GM21360 (cell line): ENCODE measurements around the gene TSHZ2.
"Not testable (repeated sequence)": the region's sequence is repeated elsewhere in the genome, so short reads cannot be mapped to it uniquely, and the experiment has no call there.

Source experiments
- ATAC-seq: cut with Tn5 transposase; IDR thresholded peaks from one replicate; pipeline ENCODE4 v1.9.1; 2021; ENCODE audit warnings: mild to moderate bottlenecking, moderate library complexity; ENCODE audit not compliant: unreplicated experiment

TSHZ2 gene

DNA sequence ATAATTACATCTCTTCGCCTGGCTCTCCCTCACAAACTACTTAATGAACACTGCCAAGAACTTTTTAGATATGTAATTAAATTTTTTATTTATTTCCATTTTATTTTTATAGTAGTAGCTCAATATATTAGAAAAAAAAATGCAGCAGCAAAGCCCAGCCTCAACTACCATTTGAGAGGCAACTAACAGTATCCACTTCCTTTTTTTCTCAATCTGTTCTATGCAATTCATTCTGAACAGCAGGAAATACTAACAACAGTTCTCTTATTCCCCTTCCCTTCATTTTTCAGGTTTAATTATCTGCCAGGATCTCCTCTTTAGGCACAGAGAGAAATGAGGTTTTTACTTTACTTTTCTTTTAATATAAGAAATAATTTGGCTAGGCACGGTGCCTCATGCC lies 508.8 kb downstream of the TSHZ2 start:
- ATAC-seq: no peak

DNA sequence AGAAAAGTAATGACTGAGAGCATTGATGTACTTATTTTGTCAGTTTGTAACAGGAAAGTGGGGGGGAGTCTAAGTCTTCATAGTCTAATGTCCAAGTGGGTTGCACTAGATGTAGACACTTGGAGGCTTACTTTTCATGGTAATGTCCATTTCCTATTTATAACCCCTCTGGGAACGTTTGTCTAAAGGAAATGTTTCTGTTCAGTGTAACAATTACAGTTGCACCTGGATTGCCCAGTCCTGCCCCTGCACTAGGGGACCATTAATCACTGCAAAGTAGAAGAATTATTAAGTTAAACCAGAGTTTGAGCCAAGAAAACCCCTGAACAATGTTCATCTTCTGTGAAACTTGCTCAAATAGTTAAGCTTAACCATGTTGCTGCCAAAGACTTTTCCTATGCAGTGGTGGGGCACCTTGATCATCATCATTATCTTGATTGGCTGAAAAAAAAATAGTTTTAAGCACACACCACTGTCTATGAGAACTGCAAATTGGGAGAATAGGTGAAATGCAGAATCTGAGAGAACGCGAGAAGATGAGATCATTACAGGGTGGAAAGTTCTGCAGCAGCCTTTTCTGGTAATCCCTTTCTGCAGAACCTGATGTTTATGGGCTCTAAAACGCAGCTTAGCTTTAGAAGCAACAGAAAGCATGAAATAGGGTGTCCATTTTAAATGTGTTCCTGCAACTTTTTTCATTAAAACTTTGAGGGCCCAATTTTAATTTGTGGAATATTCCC lies 515.5 kb downstream of the TSHZ2 start:
- no peak for ATAC-seq

DNA sequence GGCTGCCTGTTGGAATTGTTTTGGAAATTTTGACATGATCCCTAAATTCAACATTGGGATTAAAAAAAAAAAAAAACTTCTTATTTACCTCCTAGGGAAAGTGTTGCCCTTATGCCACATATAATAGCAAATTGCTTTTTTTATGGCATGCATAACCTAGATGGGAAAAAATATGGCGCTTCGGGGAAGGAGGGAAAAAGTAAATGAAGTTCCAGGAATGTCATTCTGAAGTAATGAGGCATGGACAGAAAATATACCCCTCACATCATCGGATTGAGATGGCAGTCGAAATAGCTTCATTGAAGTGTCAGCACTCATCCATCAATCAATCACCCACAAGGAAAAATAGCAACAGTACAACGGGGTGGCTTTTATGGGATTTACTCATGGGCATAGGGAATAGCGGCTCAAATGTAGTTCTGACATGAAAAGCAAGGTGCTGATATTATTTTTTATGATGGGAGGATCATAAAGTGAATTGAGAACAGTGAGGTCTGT lies 516.7 kb downstream of the TSHZ2 start:
- ATAC-seq: no peak

DNA sequence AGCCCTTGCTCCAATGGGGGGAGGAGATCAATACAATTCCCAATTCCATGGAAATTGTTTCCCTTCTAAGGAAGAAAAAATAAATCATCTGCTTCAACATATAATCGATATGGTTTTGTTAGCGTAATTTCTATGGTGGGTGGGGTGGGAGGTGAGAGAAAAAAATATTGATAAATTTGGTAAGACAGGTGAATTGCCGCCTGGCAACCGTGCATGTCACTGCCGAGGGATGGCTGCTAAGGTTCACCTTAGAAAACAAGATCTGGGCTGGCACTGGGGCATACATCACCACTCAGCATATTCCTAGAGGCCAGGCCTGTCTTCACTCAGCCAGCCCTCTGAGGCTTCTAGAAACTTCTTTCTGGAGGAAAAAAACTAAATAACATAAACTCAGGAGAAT lies 517.4 kb downstream of the TSHZ2 start:
- no peak for ATAC-seq

DNA sequence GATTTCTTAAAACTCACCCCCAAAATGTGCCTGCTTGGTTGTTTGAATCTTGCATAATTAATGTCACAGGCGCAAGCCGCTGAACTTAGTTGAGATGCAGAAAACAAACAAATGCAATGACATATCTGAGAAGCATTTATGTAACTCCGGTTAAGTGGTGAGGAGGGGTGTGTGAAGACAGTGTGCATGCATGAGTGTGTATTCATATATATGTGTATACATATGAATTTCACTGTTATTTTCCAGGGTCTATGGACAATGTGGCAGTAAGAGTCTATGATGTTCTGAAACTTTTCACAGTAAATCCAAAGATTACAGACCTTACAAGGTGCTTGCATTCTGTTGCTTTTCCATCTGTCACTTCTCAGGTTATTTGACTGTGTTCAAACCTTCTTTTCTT lies 518.5 kb downstream of the TSHZ2 start:
- ATAC-seq: no peak

DNA sequence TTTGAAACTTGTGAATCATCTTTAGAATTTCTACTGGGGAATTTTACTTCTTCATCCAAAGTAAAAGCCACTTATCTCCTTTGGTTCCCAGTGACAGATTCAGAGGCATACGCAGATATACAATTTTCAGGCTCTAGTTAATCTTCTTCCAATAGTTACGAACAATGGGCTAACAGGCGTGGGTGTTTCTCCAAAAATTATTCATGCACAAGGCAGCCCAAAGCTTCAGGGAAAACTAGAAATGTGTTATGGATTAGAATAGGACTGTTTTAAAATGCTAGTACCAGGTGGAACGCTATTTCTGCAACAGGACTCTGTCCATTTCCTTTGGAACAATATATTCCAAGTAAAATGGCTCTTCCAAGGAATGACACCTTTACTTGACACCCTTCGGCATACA lies 519.3 kb downstream of the TSHZ2 start:
- no peak for ATAC-seq

DNA sequence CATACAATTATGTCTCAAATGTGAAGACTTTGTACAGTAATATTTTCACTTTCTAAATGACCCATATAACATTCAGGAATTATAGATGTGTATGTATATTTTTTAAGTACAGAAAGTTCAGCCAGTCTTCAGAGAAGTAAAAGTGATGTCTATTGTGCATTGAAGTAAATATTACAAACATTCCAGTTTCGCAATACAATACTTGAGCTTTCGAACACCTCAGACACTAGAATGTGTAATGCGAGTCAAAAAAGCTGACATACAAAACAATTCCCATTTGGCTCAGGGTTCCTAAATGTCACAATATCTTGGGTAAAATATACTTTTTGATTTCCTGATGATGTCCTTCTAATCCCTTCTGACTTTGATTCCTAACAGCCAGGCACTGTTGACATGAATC lies 520.1 kb downstream of the TSHZ2 start:
- no peak for ATAC-seq

DNA sequence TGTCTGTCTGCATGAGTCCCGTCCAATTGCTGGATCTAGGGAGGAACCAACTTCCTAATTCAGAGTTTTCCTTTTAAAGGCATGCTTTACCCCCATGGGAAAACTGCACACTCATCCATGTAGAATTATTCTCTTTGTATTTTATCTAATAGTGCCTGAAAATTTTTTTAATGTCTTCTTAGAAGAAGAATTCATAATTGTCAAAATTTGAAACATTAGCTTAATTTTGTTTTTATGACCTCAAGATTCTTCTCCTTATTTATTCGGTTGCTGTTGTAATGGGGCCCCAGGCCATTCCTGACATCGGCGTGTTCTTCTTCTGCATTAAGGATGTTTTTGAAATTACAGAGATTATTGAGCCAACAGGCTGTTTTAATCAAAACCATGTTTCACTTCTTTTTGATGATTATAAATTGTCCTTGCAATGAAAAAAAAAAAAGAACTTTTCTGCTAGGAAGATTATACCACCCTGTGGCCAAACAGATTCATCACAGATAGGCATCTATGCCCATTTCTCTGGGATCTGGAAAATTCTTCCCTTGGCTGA lies 521.2 kb downstream of the TSHZ2 start:
- ATAC-seq: no peak

DNA sequence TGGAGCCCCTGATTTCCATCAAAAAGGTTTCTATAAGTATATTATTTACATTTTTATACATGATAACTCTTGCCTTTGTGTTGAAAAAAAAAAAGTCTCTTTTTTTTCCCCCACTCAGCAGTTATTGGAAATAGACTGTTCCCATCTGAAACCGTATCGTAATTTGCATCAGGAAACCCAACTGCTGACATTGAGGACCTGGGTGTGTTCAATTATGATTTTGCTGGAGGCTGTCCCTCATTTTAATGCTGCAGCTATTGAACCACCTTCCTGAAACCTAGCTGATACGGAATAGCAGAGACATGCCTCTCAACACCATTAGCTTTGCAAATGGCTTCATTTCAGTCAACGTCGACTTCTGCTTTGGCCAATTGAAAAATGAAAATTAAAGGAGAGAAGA lies 522.6 kb downstream of the TSHZ2 start:
- no peak for ATAC-seq

DNA sequence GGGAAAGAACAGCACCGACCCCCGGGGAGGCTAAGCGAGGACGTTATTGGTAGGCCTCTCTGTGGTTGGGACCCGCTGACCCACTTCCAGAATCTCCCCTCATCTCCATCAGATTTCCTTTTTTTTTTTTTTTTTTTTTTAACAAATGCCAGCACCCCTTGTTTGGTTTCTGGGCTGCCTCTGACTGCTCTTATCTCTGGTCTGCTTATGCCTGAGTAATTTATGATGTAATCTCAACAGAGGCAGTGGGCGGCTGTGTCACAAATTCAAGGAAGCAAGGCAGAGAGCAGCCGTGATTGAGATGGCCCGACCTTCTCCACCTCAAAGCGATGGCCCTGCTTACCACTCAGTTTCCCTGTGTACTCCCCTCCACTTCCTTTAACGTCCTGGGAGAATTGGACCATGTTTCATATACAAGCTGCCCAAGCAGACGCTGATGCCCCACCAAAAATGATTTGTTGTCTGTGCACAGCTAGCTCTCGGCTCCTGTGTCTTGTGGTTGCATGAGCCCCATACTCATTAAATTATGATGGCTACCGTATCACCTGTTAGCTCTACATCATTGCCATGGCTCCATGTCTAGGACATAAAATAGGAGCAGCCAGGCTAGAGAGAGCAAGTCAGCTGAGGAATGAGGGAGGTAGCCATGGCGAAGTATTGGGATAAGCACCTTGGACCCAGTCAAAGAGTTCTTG lies 523.4 kb downstream of the TSHZ2 start:
- ATAC-seq: no peak

DNA sequence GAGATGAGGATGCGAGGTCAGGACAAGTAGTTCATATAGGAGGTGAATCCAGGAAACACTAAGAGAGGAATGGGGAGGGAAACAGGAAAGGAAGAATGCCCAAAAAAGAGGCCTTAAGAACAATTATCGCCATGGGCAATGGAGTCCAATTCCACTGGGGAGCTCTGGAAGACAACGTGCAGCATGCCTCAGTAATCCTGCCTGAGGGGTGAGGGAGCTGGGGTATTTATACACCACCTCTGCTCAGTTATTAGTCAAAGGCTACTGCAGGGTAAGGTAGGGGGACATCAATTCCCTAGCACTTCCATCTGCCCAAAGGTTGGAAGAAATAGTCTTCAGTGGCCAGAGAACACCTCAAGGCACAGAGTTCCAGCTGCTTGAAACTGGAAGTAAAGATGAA lies 525.1 kb downstream of the TSHZ2 start:
- no peak for ATAC-seq

DNA sequence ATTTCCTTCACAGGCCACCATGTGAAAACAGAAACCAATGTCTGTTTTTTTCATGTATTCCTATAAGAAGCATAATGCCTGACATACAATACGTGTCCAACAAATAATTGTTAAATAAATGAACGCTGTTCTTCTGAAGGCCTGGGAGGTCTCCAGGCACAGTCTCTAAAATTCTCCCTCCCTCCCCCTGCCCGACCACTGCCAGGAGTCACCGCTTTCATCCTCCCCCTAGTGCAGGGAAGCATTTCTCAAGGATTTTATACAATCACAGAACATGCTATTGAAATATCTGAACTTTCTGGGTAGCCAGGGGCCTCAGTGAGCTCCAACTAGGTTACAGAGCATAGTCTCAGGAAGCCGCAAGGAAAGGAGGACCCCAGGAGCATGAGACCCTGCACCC lies 526.2 kb downstream of the TSHZ2 start:
- ATAC-seq: no peak

DNA sequence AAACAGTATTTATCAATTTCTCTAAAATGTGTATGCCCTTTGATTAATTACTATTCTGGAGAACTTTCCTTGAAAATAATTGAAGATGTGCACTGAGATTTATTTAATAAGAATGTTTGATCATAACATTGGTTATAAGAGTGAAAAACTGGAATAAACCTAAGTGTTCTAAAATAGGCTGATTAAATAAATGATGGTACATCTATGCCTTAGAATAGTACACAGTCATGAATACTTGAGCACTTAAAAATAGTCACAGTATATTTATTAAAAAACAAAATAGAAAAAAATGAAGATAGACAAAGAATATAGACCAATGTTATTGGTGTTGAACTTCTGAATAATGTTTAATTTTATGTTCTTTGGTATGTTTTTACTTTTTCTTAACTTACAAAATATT lies 528.5 kb downstream of the TSHZ2 start:
- no peak for ATAC-seq

DNA sequence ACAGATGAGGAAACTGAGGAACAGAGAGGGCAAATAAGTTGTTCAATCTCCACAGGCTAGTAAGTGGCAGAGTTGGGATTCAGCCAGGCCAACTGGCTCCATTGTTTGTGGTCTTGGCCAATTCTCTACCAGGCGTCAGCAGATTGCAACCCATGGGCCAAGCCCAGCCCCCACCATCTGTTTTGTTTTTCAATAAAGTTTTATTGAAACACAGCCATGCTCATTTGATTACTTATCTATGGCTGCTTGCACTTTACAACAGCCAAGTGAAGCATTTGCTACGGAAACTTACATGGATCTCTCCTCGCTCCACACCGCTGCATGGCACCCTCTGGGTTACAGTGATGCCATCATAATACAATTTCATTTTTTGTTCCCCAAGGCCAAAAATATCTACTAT lies 530.7 kb downstream of the TSHZ2 start:
- no peak for ATAC-seq

DNA sequence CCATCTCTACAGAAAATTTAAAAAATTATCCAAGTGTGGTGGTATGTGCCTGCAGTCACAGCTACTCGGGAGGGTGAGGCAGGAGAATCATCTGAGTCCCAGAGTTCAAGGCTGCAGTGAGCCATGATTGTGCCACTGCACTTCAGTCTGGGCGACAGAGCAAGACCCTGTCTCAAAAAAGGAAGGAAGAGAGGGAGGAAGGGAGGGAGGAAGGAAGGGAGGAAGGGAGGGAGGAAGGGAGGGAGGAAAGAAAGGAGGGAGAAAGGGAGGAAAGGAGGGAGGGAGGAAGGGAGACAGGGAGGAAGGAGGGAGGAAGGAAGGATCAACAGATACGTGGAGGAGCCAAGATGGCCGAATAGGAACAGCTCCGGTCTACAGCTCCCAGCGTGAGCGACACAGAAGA lies 531.4 kb downstream of the TSHZ2 start:
- no peak for ATAC-seq

DNA sequence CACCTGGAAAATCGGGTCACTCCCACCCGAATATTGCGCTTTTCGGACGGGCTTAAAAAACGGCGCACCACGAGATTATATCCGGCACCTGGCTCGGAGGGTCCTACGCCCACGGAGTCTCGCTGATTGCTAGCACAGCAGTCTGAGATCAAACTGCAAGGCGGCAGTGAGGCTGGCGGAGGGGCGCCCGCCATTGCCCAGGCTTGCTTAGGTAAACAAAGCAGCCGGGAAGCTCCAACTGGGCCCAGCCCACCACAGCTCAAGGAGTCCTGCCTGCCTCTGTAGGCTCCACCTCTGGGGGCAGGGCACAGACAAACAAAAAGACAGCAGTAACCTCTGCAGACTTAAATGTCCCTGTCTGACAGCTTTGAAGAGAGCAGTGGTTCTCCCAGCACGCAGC lies 531.9 kb downstream of the TSHZ2 start:
- ATAC-seq: not testable (repeated sequence)

DNA sequence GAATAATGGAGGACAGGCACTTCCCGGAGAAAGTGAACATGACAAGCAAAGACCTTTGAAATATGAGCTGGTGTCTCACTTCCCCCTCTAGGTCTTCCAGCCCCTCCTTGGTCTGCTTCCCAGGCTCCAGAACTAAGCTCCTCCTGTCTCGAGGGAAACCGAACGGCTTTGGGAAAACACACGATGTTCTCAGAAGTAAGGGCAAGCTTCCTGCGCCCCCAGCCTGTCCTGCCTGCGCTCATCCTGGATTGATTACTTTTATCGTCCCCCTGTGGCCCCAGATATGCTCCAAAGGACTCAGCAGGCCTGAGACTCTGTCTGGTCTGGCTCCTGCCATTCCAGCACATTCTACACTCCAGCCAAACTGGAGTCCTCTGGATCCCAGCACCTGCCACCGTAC lies 538.1 kb downstream of the TSHZ2 start:
- ATAC-seq: no peak

DNA sequence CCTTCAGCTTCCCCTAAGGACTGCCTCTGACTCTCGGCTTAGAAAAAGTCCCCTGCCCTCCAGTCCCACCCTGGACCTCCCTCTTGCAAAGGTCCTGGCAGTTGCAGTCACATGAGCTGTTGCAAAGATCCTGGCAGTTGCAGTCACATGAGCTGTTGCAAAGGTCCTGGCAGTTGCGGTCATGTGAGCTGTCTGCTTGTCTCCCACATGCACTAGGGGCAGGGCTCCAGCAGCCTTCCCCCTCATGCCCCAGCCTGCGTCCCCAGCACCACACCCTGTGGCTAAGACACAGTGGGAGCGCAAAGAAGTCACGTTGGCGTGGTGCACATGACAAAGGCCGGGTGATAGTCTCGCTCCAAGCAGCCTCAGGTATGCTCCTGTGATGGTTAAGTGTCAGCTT lies 538.5 kb downstream of the TSHZ2 start:
- ATAC-seq: no peak

DNA sequence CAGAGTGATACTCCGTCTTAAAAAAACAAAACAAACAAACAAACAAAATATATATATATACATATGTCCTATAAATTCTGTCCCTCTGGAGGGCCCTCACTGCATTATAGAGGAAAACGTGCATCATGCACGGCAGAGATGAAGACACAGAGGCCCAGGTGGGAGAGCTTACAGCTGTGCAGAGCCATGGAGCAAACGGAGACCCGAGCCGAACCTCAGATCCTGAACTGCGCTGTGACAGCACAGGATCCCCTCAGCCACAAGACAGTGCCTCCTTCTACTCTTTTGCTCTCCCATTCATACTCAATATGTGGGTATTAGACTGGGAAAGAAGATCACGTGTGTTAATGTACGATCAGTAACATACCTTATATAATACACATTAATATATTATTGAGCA lies 539.9 kb downstream of the TSHZ2 start:
- ATAC-seq: no peak

DNA sequence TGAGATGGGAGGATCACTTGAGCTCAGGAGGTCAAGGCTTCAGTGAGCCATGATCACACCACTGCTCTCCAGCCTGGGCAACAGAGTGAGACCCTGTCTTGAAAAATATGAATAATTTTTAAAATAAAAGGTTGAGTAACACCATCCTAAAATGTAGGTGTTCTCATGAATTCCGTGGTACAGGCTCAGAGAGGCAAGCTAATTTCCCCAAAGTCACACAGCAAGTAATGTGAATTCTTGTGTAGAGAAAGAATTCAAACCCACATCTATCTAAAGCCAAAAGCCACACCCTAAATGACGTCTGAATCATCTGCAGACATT lies 541.0 kb downstream of the TSHZ2 start:
- ATAC-seq: no peak

DNA sequence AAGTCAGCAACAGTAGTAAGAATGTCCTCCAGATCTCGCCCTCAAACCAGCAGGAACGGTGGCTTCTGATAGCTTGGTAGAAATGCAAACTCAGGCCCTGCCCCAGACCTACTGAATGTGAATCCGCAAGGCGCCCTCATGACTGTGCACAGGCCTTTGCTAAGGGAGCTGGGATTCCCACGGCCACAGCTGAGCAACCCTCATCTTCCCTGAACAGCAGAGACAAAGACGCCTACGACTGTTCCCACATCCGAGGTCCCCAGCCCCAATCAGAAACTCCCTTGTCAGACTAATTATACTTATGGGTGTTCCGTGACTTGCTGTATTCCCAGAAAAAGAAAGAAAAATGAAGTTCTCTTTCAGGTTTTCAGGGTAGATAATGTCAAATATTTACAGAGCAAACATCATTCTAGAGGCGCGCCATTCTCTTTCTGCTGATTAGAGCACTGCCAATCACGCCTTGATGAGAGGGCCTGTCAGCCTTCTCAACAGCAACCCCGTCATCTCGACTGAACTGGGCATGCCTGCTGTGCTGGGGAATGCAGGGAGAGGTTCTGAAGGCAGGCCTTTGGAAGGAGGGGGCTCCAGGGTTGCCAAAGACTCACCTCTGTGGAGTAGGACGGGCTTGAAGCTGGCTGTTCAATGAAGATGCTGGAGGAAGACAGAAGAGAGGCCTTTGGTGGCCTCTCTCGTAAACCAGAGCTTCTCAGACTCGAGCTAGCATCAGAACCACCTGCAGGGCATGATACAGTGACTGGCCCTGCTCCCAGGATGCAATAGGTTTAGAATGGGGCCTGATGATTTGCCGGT lies 541.5 kb downstream of the TSHZ2 start:
- ATAC-seq: no peak

DNA sequence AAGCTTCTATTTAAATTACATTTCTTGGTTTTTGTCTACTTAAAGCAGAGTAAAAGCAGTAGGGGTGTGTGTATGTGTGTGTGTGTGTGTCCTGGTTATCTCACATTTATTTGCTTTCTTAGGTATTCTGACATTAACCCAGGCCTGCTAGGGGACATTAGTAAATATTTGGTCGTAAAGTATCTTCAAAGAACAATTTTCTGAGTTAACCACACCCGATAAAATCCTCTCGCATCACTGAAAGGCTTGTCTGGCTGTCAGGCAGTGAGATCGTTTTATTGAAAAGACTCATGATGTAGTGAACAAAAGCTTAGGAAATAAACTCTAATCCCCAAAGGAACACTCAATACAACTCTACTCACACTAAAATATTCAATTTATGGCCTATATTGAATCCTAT lies 543.6 kb downstream of the TSHZ2 start:
- ATAC-seq: no peak
